ENCODE measurements around the gene ZNF438. TPM values are rescaled to one million over a fixed set of nuclear protein-coding genes. Genes with fewer than 3 reads are reported as not detected.

The ZNF438 gene
- total RNA-seq, 2 donors from 2014 or later, result 1.5 to 10.1 TPM

DNA sequence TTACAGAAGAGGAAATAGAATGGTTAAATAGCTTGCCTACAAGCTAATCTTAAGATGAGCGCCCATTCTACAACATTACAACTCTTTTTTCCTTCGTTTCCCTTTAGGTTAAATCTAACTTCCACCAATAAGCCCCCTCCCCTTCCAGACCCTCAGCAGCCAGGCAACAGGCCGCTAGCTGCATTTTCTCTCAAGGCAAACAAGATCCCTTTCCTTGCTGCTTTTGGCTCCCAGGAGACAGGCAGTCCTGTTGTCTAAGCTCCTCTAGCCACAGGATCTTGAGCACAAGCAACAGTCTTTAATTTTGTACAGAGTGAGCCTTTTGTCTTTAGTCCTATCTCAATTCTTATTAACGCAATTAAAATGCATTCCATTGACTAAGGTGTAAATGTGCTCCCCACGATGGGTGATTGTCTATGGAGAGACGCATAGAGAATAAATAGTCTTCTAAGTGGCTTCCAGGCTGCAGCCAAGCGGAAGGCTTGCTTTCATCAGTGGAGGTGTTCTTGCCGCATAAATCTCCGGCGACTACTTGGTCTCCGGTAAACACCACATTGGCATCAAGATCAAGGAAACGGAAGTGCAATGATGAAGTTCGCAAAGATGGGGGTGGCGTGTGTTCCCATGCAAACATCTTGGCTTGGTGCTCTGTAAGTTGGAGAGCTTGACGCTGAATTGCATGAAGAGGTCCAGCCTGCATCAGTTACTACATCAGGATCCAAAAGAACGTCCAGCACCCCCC lies 220.2 kb downstream of the ZNF438 start:
- H3K4me1 ChIP-seq (replicated peaks), result peaks cover 16% of the 10 kb centered on the region
- DNase-seq (ENCODE audit: low spot score), result peak; percentile 84
- intact Hi-C loops (cut with DNase I), result no loop called here
- H3K36me3 ChIP-seq, result no peaks in the 10 kb centered on the region
- H3K27me3 ChIP-seq (replicated peaks; ENCODE audit: insufficient read depth), result no peaks in the 10 kb centered on the region
- no peak overlapping the region for H3K4me3 ChIP-seq
- peak overlapping the region; percentile 40 to 46 for H3K27ac ChIP-seq
- no peaks in the 10 kb centered on the region for H3K9me3 ChIP-seq
- 14% methylated on average over 16 of the region's 16 CpGs for WGBS
- TF ChIP-seq POLR2A (IDR thresholded peaks at IDR 0.05) (no peak), POLR2AphosphoS5 (IDR thresholded peaks at IDR 0.05) (peak; percentile 93)

DNA sequence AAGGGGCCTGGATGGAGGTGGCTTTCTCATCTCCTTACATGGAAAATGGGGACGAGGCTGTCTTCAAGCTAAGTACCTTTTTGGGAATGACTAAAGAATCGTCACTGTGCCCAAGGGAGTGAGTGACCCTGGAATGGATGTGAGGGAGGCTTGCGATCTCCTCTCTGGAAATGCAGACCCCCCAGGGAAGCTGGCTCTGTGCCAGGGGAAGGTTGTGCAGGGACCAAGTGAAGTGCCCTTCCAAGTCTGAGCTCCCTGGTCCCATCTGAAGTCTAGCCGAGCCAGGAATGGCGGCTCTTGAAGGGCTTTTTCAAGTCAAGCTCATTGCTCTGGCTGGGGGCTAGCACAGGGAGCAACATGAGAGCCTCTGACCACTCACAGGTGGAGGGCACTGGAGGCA lies 221.2 kb downstream of the ZNF438 start:
- intact Hi-C loops (cut with DNase I), result no loop called here
- Histone ChIP-seq H3K27ac (no peak overlapping the region), H3K4me3 (no peak overlapping the region), H3K9me3 (no peaks in the 10 kb centered on the region), H3K27me3 (replicated peaks; ENCODE audit: insufficient read depth) (no peaks in the 10 kb centered on the region), H3K36me3 (no peaks in the 10 kb centered on the region), H3K4me1 (replicated peaks) (peaks cover 16% of the 10 kb centered on the region)
- WGBS, result 90% methylated on average over 5 of the region's 5 CpGs
- no peak for DNase-seq (ENCODE audit: low spot score)
- TF ChIP-seq POLR2A (IDR thresholded peaks at IDR 0.05) (no peak), POLR2AphosphoS5 (IDR thresholded peaks at IDR 0.05) (no peak)

DNA sequence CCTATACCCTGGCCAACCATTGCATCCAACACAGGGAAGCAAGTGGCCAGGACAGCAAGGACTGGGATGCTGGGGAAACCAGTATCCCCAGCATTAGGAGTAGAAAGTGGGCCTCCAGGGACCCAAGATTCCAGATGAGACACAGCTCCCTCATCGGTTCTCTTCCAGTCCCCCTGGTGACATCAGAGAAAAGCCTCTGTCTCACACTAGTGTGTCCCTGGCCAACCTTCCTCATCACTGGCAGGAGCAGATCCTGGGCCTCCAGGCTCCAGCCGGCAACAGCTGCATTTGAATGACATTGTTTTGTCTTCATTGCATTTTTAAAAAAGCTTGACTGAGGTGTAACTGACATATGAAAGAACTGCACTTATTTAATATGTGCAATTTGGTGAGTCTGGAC lies 224.8 kb downstream of the ZNF438 start:
- WGBS, result 69% methylated on average over 2 of the region's 2 CpGs
- Histone ChIP-seq H3K36me3 (no peaks in the 10 kb centered on the region), H3K27me3 (replicated peaks; ENCODE audit: insufficient read depth) (no peaks in the 10 kb centered on the region), H3K4me3 (no peak overlapping the region), H3K9me3 (no peaks in the 10 kb centered on the region), H3K4me1 (replicated peaks) (peaks cover 13% of the 10 kb centered on the region), H3K27ac (no peak overlapping the region)
- no peak for DNase-seq (ENCODE audit: low spot score)
- intact Hi-C loops (cut with DNase I), result no loop called here
- no peak for TF ChIP-seq POLR2A (IDR thresholded peaks at IDR 0.05)
- TF ChIP-seq POLR2AphosphoS5 (IDR thresholded peaks at IDR 0.05), result no peak
- TF ChIP-seq, protein P1, sequence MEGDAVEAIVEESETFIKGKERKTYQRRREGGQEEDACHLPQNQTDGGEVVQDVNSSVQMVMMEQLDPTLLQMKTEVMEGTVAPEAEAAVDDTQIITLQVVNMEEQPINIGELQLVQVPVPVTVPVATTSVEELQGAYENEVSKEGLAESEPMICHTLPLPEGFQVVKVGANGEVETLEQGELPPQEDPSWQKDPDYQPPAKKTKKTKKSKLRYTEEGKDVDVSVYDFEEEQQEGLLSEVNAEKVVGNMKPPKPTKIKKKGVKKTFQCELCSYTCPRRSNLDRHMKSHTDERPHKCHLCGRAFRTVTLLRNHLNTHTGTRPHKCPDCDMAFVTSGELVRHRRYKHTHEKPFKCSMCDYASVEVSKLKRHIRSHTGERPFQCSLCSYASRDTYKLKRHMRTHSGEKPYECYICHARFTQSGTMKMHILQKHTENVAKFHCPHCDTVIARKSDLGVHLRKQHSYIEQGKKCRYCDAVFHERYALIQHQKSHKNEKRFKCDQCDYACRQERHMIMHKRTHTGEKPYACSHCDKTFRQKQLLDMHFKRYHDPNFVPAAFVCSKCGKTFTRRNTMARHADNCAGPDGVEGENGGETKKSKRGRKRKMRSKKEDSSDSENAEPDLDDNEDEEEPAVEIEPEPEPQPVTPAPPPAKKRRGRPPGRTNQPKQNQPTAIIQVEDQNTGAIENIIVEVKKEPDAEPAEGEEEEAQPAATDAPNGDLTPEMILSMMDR (IDR thresholded peaks at IDR 0.05), result no peak

DNA sequence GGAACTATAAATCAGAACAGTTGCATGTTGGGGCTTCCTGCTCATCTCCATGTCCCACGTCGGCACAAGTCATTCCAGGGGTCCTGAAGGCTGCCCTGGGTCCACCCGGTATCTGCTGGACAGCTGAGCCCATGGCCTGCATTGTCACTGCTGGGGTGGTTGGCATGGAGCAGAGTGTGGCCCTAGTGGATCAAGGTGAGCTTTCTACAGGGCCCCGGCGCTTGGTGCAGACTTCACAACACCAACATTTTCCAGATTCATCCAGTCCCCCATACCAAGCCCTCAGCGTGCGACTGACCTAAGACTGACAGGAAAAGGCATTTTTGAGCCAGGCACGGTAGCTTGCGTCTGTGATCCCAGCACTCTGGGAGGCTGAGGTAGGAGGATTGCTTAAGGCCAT lies 226.6 kb downstream of the ZNF438 start:
- H3K4me1 ChIP-seq (replicated peaks), result peaks cover 7% of the 10 kb centered on the region
- H3K4me3 ChIP-seq, result no peak overlapping the region
- no peaks in the 10 kb centered on the region for H3K36me3 ChIP-seq
- 53% methylated on average over 9 of the region's 9 CpGs for WGBS
- H3K27me3 ChIP-seq (replicated peaks; ENCODE audit: insufficient read depth), result no peaks in the 10 kb centered on the region
- TF ChIP-seq POLR2AphosphoS5 (IDR thresholded peaks at IDR 0.05) (no peak), POLR2A (IDR thresholded peaks at IDR 0.05) (no peak)
- TF ChIP-seq, protein P1 (IDR thresholded peaks at IDR 0.05), result no peak
- H3K9me3 ChIP-seq, result no peaks in the 10 kb centered on the region
- no peak for DNase-seq (ENCODE audit: low spot score)
- intact Hi-C loops (cut with DNase I), result no loop called here
- H3K27ac ChIP-seq, result peak overlapping the region in 1 of 2 donors; percentile 73

DNA sequence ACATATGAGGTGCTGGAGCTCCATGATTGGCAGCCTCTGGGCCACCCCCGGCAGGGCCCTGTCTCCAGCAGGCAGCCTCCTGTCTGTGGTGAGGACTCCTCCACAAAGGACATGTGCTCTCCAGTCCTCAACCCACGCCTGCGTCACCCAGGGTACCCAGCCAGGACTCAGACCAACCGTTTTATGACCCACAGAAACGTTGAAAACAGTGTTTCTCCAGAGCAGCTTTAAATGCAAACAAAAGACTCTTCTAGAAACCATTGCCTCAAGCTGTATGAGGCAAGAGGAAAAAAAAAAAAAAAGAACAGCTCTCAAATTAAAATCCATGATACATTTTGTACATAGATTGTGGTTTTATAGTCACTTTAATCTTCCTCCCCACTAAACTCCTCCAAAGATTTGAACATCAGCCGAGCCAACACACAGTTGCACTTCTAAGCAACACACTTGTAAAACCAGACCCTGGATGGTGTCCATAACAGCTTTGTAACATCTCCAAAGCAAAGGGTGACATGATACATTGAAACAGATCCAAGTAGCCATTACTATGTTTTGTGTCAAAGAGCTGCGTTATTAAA lies 227.1 kb downstream of the ZNF438 start:
- H3K4me3 ChIP-seq, result no peak overlapping the region
- peak; percentile 91 for DNase-seq (ENCODE audit: low spot score)
- H3K27ac ChIP-seq, result peak overlapping the region; percentile 50 to 73
- H3K36me3 ChIP-seq, result no peaks in the 10 kb centered on the region
- TF ChIP-seq POLR2AphosphoS5 (IDR thresholded peaks at IDR 0.05) (peak; percentile 96), POLR2A (IDR thresholded peaks at IDR 0.05) (no peak)
- TF ChIP-seq, protein P1 (IDR thresholded peaks at IDR 0.05), result no peak
- no peaks in the 10 kb centered on the region for H3K9me3 ChIP-seq
- 24% methylated on average over 7 of the region's 7 CpGs for WGBS
- peaks cover 7% of the 10 kb centered on the region for H3K4me1 ChIP-seq (replicated peaks)
- H3K27me3 ChIP-seq (replicated peaks; ENCODE audit: insufficient read depth), result no peaks in the 10 kb centered on the region
- intact Hi-C loops (cut with DNase I), result no loop called here

All from prostate gland (tissue), 2 donors.